ENCODE measurements around the gene SAMD14.

SAMD14 gene

GRCh38 chr17:50133028-50133768, 3.2 kb upstream of the SAMD14 start:
- DNase-seq (ENCODE audit: low spot score), result no peak

GRCh38 chr17:50132104-50132794, 2.3 kb upstream of the SAMD14 start:
- no peak for DNase-seq (ENCODE audit: low spot score)

- no peak for DNase-seq (ENCODE audit: low spot score)
Measured at GRCh38 chr17:50130559-50131305, 772 bp upstream of the SAMD14 start.

DNA sequence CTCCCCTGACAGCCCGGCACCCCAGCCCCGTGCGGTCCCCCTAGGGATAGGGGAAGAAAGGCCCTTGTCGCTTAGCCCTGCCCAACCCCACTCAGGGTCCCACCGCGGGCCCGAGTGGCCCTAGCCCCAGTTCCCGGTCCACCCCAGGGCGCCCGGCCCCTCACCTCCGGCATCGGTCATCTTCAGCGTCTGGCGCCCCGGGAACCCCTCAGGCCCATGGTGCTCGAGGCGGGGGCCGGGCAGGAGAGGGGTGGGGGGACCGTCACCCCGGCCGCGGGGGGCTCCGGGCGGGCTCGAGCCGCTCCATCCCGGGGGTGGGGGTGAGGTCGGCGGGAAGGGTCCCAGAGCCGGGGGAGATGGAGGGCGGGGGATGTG, 620 bp downstream of the SAMD14 start:
- DNase-seq (ENCODE audit: low spot score), result no peak

DNA sequence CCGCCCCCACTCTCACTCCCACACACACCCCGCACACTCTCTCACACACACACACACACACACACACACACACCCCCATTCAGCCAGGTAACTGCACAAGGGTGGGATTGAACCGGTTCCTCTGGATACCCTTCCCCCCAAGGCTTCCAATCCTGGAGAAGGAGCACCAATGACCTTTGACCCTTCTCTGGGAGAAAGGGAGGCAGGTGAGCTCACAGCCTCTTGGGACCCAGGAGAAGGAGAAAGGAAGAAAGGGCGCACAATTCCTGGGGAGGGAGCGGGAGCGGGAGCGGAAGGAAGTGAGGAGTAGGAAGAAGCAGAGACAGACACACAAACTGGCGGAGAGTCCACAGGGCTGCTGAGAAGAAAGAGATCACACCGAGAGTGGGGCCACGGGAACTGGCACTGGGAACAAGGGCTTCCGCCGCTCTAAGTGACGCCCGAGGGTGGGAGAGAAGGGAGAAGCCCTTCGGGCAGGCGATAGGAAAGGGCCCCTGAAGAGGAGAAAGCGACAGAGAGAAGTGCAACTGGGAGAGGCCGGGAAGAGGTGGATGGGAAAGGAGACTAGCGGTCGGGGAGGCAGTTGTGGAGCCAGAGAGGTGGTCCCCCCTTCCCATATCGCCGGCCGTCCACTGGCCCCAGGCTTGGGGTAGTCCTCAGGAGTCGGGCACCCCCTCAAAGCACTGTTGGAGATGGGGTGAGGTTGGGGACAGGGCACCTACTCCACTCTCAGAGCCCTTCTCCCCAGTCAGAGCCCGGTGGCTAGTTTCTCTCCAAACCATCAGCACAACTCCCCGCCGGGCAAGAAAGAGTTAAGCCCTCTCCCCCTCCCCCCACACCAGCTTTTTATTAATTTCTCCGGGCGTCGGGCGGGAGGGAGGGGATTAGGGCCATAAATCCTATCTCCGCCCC, 1.3 kb downstream of the SAMD14 start:
- DNase-seq (ENCODE audit: low spot score), result no peak

DNA sequence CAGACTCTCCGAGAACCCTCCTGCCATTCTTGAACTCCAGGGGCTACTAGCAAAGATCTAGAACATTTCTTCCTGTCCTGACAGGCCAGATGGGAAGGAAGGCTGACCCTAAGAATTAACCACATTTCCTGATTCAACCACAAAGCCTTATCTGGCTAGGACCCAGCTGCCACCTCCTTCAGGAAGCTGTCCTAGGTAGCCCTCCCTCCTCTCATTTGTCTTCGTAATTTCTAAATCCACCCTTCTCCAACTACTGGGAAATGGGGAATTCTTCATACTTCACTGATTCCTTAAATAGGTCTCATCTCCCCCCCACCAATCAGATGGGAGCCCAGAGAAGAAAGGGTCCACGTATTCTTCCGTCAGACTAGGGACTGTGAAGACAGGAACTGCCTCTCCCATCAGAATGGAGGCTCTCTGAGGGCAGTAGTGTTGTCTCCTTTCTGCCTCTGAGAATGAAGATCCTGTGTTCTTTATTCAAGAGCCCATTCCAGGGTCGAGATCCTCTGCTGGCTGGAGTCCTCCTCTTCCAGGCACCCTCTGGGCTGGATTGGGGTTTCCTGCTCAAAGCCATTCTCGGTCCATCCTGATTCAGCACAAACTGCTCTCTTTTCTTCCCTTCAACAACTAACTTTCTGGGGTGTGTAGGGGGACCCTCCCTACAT, 2.1 kb downstream of the SAMD14 start:
- no peak for DNase-seq (ENCODE audit: low spot score)

DNA sequence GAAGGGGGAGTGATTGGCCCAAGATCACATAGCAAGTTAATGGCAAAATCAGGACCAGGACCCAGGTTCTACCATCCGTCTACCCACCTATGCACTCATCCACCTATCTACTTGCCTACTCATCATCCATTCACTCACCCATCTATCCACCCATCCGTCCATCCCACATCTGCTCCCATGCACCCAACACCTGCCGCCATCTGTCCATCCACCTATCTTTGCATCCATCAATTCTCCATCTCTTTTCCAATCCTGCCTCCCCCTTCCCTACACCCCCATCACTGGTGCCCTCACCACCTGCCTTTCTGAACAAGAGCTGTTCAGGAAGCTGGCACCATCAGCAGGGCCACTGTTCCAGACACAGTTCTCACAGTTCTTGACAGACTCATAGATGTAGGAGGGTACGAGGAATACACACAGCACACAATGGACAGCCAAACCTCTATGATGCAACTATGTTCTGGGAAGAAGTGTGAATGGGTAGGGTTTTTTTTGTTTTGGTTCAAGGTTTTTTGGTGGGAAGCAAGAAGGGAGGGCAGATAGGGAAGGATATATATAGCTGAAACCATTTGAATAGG, 4.5 kb downstream of the SAMD14 start:
- DNase-seq (ENCODE audit: low spot score), result no peak

GRCh38 chr17:50123649-50124349, 6.2 kb downstream of the SAMD14 start:
- no peak for DNase-seq (ENCODE audit: low spot score)

DNA sequence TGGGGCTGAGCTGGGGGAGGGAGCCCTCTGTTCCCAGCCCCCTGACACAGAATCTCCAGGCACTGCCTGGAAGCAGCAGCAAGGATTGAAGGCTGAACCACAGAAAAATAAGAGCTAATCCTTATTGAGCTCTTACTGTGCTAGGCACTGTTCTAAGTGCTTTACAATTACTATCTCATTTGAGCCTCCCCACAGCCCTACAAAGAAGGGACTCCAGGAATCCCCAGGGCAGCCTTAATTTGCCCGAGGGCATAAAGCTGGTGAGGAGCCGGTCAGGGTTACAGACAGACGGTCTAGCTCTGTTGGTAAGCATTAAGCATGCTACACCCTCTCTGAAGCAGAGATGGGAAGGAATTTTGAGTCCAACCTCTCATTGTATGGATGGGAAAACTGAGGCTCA, 7.0 kb downstream of the SAMD14 start:
- no peak for DNase-seq (ENCODE audit: low spot score)

DNA sequence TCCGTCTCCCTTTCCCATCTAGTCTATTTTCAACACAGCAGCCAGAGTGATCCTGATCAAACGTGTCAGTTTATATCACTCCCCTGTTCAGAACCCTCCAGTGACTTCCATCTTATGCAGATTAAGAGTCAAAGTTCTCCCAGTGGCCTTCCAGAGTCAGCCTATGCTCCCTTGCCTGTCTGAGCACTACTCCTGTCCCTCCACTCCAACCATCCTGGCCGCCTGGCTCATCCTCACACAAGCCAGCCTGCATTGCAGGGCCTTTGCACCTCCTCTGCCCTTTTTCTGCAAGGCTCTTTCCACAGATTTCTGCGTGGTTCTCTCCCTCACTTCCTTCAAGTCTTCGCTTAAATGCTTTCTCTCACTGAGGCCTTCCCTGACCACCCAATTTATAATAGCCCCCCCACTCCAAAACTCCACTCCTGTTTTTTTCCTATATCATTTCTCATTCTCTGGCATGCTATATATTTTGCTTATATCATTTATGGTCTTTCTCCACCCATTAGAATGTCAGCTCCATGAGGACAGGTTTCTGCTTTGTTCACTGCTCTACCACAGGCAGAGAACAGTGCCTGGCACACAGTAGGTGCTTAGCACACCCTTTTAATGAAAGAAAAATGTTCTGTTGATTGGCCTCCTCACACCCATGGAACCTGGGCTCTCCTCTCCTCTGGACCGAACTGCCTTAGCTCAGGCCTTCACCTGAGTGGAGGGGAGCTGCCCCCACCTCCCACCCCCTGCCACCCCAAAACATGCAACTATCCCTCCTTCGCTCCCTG, 9.3 kb downstream of the SAMD14 start:
- no peak for DNase-seq (ENCODE audit: low spot score)

GRCh38 chr17:50118828-50119218, 11.1 kb downstream of the SAMD14 start:
- DNase-seq (ENCODE audit: low spot score), result no peak

GRCh38 chr17:50118076-50118827, 11.7 kb downstream of the SAMD14 start:
- DNase-seq (ENCODE audit: low spot score), result no peak

DNA sequence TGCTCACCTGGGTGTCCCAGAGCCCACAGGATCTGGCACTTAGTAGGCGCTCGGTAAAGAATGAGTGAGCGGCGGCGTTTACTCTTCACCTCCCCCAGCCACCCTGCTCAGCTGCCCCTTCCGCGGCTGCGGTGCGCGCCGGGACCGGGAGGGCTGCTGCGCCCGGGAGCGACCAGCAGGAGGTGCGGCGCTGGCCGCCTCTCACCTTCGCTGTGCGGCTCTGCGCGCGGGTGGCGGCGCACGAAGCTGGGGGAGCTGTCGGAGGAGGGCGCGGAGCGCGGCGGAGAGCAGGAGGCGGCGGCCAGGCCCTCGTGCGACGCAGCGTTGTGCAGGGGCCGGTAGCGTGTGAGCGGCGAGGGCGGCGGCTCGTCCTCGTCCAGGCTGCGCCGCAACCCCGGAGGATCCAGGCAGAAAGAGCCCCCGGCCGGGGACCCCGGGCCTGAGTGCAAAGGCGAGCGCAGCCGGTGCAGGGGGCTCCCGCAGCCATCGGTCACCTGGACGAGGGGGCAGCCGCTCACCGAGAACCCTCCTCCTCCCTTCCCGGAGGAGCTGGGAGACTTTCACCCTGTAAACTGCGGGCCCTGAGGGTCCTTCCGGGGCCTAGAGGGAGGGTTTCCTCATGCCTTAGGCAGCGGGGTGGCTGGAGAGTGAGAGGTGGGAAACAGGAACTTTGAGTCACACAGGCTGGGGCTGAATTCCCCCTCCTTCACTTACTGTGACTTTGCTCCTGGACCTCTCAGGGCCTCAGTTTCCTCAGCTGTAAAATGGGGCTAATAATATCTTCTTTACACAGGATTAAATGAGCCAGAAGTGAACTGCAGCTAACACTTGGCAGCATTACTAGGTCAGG, 12.5 kb downstream of the SAMD14 start:
- no peak for DNase-seq (ENCODE audit: low spot score)

GRCh38 chr17:50115756-50116155, 14.2 kb downstream of the SAMD14 start:
- no peak for DNase-seq (ENCODE audit: low spot score)

DNA sequence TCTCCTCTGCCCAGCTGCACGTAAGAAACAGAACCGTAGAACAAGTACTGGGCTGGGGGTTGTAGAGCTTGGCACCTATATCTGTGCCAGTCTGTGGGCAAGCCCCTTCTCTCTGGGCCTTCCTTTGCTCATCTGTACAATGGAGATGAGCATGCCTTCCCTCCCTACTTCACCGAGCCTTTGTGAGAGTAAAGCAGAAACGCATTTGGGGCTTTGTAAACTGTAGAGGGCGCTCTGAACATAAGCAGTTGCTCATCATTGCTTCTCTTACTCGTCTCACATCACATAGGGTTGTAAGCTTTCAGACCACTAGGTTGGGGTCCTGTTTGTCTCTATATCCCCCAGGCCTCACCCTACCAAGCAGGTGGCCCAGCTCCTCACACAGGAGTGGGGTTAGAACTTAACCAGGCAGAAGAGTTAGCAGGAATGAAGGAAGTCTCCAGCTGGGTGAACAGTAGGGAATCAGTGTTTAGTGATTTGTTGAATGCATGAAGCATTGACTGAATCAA, 15.1 kb downstream of the SAMD14 start:
- peak; percentile 54 for DNase-seq (ENCODE audit: low spot score)

DNA sequence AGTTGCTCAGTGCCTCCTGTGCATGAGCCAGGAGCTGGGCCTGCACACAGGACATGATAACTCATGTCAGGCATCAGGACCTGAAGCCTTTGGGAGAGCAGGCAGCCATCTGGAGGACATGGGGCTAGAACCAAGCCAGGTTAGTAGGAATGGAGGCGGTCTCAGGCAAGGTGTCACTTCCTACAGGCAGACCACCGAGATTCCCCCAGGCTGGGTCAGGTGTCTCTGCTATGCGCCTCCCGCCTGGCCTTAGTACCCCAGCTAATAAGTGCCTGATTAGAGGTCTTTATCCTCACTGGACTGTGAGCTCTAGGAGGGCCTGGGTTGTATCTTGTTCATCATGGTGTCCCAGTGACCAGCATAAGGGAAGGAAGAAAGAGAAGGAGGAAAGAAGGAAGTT, 15.6 kb downstream of the SAMD14 start:
- DNase-seq (ENCODE audit: low spot score), result no peak

DNA sequence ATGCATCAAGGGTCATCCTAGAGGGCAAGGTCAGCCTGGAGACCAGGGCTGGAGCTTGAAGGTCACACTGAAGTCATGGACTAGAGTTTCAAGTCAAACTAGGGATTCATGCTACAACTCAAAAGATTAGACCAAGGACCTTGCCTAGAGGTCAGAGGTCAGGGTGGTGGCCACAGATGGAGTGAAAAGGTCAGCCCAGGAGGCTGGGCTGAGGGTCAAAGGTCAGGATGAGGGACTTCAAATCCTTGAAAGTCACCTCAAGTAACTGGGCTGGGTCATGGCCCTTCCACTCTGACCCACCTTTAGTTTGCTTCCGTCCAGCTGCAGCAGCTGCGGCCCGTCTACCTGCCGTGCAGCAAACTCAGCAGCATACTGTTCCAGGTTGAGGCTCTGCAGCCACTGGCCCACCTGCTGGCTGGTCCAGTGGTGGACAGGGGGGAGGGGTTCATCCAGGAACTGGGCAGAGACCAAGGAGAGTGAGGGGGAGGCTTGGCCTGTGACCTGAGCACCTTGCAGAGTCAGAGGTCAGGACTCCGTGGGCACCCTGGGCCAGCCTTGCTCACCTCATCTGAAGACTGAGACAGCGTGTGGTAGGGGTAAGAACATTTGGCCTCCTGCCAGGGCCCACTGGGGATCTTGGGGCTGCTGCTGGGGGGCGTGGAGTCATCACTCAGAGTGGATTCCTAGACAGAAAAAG, 16.2 kb downstream of the SAMD14 start:
- DNase-seq (ENCODE audit: low spot score), result no peak

All from RKO (cell line).